ENCODE data around the gene PAPOLG. TPM values are rescaled to one million over a fixed set of nuclear protein-coding genes. Genes with fewer than 3 reads are reported as not detected.

Gene PAPOLG
- total RNA-seq, 1 donor from 2014 or later, result 12.6 TPM

DNA sequence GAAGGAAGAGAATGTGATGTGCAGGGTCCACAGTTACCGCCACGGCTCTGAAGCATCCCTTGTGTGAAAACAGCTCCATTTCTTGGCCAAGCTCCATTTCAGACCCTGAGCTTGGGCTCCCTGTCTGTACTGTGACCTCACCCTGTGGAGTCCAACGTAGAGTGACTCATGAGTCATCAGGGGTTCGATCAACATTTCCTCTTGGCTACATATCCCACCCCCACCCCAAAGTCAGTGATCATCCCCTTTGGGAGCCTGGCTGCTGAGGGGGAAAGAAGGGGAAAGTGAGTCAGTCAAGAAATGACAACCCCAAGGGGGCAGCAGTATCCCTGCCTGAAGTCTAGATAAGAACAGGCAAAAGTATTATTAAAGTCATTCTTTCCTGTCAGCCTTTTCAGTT lies 62.2 kb downstream of the PAPOLG start:
- DNase-seq (ENCODE audit: low read depth), result no peak

DNA sequence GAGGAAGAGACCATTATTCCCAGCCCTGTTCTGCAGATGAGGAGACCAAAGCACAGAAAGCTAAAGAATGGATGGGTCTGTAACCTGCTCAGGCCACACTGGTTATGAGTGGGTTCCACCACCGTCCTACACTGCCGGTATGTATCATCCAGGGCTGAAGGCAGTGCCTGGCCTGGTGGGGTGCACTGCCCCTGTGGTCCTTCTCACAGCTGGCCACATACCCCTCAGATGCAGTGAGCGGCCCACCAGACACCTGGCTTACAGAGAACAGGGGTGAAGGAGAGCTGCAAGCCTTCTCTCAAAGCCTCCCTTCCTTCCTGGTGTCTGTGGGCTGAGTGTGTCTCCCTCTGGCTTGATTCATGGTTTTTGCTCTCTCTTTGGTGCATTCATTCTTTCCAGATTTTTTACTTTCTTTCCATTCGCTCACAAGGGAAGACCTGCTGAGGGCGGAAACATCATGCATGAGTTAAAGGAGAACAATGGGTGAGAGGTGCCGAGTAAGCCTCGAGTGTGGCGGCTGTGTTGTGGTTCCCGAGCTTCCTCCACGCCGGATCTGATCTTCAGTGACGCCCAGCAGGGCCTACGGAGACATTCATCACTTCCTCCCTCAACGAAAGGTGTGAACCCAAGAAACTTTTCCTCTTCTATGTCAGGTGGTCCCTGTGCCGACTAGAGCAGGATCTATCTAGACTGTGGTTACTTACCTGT lies 63.2 kb downstream of the PAPOLG start:
- TF ChIP-seq, protein P1, sequence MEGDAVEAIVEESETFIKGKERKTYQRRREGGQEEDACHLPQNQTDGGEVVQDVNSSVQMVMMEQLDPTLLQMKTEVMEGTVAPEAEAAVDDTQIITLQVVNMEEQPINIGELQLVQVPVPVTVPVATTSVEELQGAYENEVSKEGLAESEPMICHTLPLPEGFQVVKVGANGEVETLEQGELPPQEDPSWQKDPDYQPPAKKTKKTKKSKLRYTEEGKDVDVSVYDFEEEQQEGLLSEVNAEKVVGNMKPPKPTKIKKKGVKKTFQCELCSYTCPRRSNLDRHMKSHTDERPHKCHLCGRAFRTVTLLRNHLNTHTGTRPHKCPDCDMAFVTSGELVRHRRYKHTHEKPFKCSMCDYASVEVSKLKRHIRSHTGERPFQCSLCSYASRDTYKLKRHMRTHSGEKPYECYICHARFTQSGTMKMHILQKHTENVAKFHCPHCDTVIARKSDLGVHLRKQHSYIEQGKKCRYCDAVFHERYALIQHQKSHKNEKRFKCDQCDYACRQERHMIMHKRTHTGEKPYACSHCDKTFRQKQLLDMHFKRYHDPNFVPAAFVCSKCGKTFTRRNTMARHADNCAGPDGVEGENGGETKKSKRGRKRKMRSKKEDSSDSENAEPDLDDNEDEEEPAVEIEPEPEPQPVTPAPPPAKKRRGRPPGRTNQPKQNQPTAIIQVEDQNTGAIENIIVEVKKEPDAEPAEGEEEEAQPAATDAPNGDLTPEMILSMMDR (conservative IDR thresholded peaks at IDR 0.05; ENCODE audit: low read depth, low read length), result no peak
- no peak overlapping the region for H3K4me3 ChIP-seq (ENCODE audit: low read depth, low read length)
- DNase-seq (ENCODE audit: low read depth), result no peak

More for the DNA sequence above, 62.2 kb downstream of the PAPOLG start:
- H3K4me3 ChIP-seq (ENCODE audit: low read depth, low read length), result no peak overlapping the region
- TF ChIP-seq, protein P1 (conservative IDR thresholded peaks at IDR 0.05; ENCODE audit: low read depth, low read length), result peak; percentile 51

DNA sequence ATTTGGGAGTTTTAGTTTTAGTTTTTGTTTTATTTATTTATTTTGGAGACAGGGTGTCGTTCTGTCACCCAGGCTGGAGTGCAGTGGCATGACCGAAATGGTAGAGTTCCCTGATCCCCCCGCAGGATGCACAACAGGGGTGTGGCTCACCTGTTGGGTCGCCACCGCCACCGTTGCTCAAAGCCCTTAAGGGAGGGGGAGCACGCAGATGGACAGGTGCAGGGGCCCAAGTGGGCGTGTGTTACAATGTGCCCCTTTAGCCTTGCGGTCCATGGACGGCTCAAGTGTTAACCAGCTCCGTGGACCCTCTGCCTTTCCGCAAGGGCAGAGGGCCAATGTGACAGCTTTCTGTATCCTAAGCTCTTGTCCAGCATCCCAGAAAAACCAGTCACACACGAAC lies 63.9 kb downstream of the PAPOLG start:
- TF ChIP-seq, protein P1 (conservative IDR thresholded peaks at IDR 0.05; ENCODE audit: low read depth, low read length), result no peak
- DNase-seq (ENCODE audit: low read depth), result no peak
- no peak overlapping the region for H3K4me3 ChIP-seq (ENCODE audit: low read depth, low read length)

DNA sequence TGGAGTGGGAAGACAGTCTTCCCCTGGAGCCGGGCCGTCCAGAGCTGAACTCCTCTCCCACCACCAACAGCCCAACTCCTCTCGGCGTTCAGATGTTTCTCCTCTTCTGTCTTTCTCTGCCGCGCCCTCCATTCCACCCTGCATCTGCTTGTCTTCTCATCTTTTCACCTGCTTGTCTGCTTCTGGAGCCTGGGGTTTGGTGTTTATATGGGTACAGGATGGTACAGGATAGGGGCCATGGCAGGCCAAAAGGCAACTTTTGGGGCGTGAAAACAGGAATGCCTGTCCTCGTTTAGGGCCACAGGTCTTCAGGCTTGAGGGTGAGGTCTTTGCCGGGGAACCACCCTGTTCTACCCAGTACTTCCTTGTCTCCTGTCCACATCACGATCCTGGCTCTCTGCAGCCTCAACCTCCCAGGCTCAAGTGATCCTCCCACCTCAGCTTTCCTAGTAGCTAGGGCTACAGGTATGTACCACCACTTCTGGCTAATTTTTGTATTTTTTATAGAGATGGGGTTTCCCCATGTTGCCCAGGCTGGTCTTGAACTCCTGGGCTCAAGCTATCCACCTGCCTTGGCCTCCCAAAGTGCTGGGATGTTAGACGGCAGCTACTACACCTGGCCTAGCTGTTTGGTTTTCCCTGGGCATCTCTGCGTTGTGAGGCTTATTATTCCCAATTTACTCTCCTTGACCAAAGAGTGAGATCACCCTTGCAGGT lies 64.5 kb downstream of the PAPOLG start:
- no peak overlapping the region for H3K4me3 ChIP-seq (ENCODE audit: low read depth, low read length)
- no peak for DNase-seq (ENCODE audit: low read depth)
- TF ChIP-seq, protein P1 (conservative IDR thresholded peaks at IDR 0.05; ENCODE audit: low read depth, low read length), result no peak

DNA sequence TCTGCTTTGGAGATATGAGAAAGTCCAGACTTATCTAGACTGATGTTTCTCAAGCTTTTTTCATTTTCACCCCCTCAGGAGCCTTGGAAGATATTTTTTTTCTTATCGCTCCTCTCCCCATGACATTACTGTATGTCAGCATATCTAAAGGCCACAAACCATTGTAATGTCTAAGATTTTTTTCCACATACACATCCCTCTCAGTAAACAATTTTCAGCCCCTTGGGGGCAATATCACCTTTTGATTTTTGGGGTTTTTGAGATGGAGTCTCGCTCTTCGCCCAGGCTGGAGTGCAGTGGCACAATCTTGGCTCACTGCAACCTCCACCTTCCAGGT lies 65.0 kb downstream of the PAPOLG start:
- DNase-seq (ENCODE audit: low read depth), result no peak
- H3K4me3 ChIP-seq (ENCODE audit: low read depth, low read length), result no peak overlapping the region
- TF ChIP-seq, protein P1 (conservative IDR thresholded peaks at IDR 0.05; ENCODE audit: low read depth, low read length), result no peak

DNA sequence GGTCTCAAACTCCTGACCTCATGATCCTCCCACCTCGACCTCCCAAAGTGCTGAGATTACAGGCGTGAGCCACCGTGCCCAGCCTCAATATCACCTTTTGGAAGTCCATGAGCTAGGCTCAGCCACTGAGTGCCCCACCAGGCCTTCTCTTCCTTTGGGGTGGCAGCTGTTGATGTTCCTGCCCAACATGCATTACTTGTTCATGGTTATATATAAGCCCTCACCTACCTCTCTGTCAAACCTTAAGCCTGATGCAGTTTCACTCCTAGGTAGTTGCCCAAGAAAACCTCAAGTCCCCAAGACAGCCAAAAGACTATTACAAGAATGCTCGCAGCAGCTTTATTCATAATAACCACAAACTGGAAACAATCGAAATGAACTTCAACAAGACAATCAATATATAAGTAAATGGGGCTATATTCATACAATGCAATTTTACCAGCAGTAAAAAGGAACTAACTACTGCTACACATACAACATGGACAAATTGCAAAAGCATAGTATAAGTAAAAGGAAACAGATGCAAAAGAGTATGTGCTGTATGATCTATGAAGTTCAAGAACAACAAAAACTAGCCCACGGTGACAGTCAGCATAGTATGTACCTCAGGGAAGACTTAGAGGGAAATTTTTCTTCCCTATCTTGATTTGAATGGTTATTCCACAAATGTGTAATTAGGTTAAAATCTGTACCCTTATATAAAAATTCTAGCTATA lies 65.7 kb downstream of the PAPOLG start:
- TF ChIP-seq, protein P1 (conservative IDR thresholded peaks at IDR 0.05; ENCODE audit: low read depth, low read length), result no peak
- no peak for DNase-seq (ENCODE audit: low read depth)
- no peak overlapping the region for H3K4me3 ChIP-seq (ENCODE audit: low read depth, low read length)

All from epithelial cell of proximal tubule (primary cell).